GM12801 (cell line): ENCODE results near the gene AGBL5.

ENCODE experiments used
- CTCF ChIP-seq: IDR thresholded peaks from one replicate; pipeline ENCODE4 v1.5.1; 2011; ENCODE audit warnings: control low read depth; ENCODE audit not compliant: insufficient read length; ENCODE audit errors: extremely low read depth

The AGBL5 gene

DNA sequence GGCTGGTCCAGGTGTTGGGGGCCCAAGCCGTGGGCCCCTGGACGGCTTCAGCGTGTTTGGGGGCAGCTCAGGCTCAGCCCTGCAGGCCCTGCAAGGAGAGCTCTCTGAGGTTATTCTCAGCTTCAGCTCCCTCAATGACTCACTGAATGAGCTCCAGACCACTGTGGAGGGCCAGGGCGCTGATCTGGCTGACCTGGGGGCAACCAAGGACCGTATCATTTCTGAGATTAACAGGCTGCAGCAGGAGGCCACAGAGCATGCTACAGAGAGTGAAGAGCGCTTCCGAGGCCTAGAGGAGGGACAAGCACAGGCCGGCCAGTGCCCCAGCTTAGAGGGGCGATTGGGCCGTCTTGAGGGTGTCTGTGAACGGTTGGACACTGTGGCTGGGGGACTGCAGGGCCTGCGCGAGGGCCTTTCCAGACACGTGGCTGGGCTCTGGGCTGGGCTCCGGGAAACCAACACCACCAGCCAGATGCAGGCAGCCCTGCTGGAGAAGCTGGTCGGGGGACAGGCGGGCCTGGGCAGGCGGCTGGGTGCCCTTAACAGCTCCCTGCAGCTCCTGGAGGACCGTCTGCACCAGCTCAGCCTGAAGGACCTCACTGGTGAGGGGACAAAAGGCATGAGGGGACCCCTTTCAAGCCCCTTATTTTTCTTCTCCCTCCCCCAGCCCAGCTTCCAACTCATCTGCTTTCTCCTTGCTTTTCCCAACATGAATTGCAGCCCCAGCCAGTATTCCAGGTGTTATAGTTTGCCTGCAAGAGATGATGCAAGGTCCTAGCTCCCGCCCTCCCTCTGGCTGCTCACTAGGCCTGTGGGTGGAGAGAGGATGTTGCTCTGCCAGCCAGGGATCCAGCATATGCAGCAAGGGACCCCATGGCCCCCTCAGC is 32.2 kb downstream of the AGBL5 start:
- TF ChIP-seq CTCF: no peak

DNA sequence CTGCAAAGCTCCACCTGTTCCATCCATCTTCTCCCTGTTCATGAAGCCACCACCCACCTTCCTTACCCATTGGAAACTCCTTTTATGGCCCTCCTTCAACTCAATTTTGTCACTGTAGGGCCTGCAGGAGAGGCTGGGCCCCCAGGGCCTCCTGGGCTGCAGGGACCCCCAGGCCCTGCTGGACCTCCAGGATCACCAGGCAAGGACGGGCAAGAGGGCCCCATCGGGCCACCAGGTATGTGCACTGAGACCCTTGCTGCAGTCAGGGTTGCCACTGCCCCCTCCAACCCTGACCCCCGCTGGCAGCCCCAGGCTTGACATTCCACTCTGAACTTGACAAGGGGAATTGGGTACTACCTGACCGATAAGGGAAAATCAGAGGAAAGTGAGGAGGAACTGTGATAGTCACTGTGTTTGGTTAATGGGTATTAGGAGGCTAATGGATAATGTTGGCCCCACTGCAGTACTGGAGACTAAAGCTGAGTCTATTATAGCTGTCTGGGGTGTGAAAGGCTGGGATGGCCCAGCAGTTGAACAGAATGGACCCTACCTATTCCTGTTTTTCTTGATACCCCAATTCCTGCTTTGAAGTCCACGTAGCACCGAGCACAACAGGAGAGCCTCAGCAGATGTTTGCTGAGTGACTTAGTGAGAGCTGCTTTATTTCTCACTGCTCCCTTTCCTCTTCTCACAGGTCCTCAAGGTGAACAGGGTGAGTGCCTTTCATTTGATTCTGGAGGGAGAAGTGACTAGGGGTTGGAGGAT is 33.0 kb downstream of the AGBL5 start:
- no peak for TF ChIP-seq CTCF

DNA sequence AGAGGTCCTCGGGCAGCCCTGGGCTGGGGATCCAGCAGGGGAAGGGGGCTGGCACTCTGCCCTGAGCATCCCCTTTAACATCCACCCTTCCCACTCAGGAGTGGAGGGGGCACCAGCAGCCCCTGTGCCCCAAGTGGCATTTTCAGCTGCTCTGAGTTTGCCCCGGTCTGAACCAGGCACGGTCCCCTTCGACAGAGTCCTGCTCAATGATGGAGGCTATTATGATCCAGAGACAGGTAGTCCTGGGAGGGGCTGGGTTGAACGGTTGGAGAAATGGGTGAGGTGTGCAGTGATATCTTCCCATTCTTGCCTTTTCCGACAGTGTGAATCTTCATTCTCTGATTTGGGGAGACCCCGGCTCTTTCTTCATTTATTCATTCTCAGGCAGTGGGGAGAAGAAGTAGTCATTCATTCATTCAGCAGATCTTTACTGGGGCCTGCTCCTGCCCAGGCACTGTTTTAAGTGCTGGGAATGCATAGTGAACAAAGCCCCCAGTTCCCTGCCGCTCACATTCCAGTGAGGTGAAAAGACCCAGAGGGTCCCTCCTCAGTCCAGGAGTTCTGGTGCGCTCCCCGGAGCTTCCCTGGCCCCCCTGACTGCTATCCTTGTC is 33.7 kb downstream of the AGBL5 start:
- TF ChIP-seq CTCF: no peak

- no peak for TF ChIP-seq CTCF
These were observed 34.2 kb downstream of the AGBL5 start for GRCh38 chr2:27085673-27086089.

- no peak for TF ChIP-seq CTCF
These were observed 34.7 kb downstream of the AGBL5 start for GRCh38 chr2:27086090-27086723.

- TF ChIP-seq CTCF: no peak
These were observed 35.5 kb downstream of the AGBL5 start, which contains the start of gene KHK for GRCh38 chr2:27086724-27087593. TSS of gene KHK (plus strand) at chr2:27086772. CDS start at chr2:27087260, 488 bp downstream.
